CD4-positive, alpha-beta T cell treated with Interferon alpha-2 for 1 hour (primary cell): ENCODE results near the gene CEP72.
"Not testable (repeated sequence)": the region's sequence is repeated elsewhere in the genome, so short reads cannot be mapped to it uniquely, and the experiment has no call there.

Experiments
- DNase-seq, 2 donors: peaks; one replicate each; pipeline ENCODE4 v3.0.0-alpha.2; 2020 to 2022

Gene CEP72

GRCh38 chr5:620152-620551 is 8.0 kb downstream of the CEP72 start:
- DNase-seq: no peak

- no peak for DNase-seq
These were observed 8.5 kb downstream of the CEP72 start for GRCh38 chr5:620586-621180.

GRCh38 chr5:621341-621761 is 9.2 kb downstream of the CEP72 start:
- DNase-seq: no peak

GRCh38 chr5:622359-622758 is 10.2 kb downstream of the CEP72 start:
- DNase-seq: no peak

GRCh38 chr5:622946-623522 is 10.9 kb downstream of the CEP72 start:
- DNase-seq: no peak

- no peak for DNase-seq
These were observed 11.4 kb downstream of the CEP72 start for GRCh38 chr5:623531-623930.

- no peak for DNase-seq
These were observed 12.2 kb downstream of the CEP72 start for GRCh38 chr5:624118-624950.

GRCh38 chr5:624951-625230 is 12.8 kb downstream of the CEP72 start:
- no peak for DNase-seq

GRCh38 chr5:625516-625915 is 13.4 kb downstream of the CEP72 start:
- DNase-seq: no peak

GRCh38 chr5:626850-627249 is 14.7 kb downstream of the CEP72 start:
- no peak for DNase-seq

- DNase-seq: no peak
These were observed 15.7 kb downstream of the CEP72 start for GRCh38 chr5:627840-628239.

- DNase-seq: not testable (repeated sequence)
These were observed 16.4 kb downstream of the CEP72 start for GRCh38 chr5:628351-629205.

GRCh38 chr5:633501-633955 is 21.4 kb downstream of the CEP72 start:
- DNase-seq: no peak

- DNase-seq: no peak
These were observed 22.1 kb downstream of the CEP72 start for GRCh38 chr5:634191-634590.

GRCh38 chr5:635306-636055 is 23.3 kb downstream of the CEP72 start:
- no peak for DNase-seq

- no peak for DNase-seq
These were observed 24.8 kb downstream of the CEP72 start for GRCh38 chr5:636951-637350.

- no peak for DNase-seq
These were observed 25.7 kb downstream of the CEP72 start for GRCh38 chr5:637581-638450.

- DNase-seq: no peak
These were observed 26.5 kb downstream of the CEP72 start for GRCh38 chr5:638501-639252.

GRCh38 chr5:639253-639530 is 27.1 kb downstream of the CEP72 start:
- DNase-seq: no peak

- no peak for DNase-seq
These were observed 27.6 kb downstream of the CEP72 start for GRCh38 chr5:639584-640213.
